DLD1 (cell line): ENCODE results near the gene CSNK2A2.

Source experiments
- in situ Hi-C: cut with HindIII; loops from 2 replicates; pipeline ENCODE4 v1.10.0; 2017; ENCODE audit warnings: low sequenced_read_pairs

The CSNK2A2 gene

DNA sequence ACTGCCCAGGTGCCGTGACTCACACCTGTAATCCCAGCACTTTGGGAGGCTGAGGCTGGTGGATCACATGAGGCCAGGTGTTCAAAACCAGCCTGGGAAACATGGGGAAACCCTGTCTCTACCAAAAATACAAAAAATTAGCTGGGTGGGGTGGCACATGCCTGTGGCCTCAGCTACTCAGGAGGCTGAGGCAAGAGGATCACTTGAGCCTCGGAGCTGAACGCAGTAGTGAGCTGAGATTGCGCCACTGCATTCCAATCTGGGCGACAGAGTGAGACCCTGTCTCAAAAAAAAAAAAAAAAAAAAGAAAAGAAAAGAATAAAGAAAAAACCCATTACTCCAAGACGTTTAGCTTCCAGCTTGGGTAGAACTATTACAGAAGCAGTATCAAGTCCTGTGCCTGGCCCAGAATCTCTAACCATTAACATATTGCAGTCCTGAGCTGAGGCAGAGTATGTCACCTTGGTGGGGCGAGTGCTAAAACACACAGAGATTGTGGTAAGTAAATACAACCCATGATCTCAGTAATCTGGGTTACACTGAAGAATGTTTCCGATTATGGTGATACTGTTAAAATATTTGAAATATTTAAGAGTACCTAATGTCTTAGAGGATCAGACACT, 45.5 kb downstream of the CSNK2A2 start:
- in situ Hi-C loops = no loop called here

DNA sequence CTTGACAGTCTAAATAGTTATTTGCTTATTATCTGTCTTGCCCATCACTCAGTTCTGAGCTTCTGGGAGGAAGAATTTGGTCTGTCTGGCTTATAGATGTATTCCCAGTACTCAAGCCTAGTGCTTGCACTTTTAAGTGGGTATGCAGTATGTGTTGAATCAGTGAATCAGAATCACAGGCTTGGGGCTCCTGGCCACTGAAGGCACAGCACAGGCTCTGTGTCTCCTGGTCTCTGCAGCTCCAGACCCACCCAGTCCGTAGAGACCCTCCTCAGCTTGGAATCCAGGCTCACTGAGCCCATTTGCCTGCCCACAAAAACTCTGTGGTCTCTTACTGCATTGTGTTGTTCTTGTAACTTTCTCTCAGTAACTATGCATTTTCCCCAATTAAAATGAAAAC, 49.4 kb downstream of the CSNK2A2 start:
- in situ Hi-C loops = no loop called here

DNA sequence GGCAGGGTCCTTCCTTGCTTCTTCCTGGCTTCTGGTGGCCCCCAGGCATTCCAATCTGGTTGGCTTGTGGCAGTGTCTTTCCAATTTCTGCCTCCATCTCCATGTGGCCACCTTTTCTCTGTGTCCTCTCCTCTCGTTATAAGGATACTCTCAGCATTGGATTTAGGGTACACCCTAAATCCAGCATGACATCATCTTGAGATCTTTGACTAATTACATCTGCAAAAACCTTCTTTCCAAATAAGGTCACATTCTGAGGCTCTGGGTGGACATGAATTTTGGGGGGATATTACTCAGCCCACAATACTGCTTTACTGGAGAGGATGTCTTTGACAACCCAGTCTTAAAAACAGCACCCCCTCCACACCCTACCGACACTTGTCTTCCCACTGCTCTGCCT, 49.8 kb downstream of the CSNK2A2 start:
- in situ Hi-C loops = no loop called here

DNA sequence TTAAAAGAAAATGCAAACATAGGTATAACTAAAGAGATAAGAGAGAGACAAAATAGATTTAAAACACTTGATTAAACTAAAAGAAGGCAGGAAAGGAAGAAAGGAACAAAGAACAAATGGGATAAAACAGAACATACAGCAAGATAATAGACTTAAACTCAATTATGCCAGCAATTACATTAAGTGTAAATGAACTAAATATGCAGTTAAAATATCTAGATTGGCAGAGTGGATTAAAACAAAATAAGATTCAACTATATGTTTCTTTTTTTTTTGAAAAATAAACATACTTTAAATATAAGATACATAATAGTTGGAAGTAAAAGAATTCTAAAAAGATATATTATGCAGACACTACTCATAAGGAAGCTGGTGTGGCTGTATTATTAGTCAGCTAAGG, 59.1 kb downstream of the CSNK2A2 start:
- in situ Hi-C loops = no loop called here

DNA sequence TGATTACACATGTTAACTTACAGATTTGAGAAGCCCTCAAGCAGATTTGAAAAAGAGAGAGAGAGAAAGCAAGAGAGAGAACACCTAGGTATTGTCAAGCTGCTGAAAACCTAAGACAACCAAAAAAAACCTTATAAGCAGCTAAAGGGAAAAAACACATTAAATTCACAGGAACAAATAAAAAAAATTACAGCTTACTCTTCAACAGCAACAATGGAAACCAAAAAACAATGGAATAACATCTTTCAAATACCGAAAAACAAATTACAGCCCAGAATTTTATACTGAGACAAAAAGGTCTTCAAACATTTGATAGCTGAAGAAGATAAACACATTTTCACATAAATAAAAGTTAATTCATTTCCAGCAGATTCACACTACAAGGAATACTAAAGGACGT, 60.3 kb downstream of the CSNK2A2 start:
- in situ Hi-C loops = no loop called here

DNA sequence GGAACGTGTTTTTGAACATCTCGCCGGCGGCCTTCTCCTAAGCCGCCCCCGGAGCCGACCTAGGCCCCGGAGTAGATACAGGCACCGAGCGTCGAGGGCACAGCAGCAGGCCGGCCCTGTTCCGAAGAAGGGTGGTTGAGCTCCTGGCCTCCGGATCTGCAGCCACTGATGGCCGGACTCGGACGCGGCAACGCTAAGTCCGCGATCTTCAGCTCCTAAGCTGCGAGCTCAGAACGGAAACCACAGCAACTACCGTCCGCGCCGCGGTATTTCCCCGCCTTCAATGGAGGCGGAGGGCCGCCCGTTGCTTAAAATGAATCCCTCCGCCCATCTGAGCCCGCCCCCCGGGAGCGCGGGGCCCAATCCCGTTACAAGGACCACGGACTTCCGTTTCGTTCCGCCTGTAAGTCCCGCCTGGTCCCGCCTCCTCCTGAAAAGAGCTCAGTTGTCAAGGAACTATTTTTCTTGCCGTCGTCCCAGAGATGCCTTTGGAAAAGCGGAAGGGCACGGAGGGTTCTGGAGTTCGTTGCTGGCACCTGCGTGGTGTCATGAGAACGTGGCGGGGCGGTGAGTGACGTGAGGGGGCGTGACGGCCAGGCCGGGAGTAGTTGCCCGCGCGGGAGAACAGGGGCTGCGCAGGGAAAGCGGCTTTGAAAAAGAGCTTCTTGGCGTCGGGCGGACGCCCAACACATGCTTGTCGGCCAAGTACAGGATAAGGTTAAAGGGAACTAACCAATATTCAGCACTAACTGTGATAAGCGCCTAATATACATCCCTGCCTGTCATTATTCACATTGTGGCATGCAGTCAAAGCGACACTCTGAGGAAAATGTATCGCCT, 68.6 kb downstream of the CSNK2A2 start, which contains the start of gene CFAP20:
Gene CFAP20, minus strand, starts transcription at position 285 of the 840 bp plus-strand sequence. Its CDS starts 266 bp downstream, at position 19.
- in situ Hi-C loops = no loop called here

DNA sequence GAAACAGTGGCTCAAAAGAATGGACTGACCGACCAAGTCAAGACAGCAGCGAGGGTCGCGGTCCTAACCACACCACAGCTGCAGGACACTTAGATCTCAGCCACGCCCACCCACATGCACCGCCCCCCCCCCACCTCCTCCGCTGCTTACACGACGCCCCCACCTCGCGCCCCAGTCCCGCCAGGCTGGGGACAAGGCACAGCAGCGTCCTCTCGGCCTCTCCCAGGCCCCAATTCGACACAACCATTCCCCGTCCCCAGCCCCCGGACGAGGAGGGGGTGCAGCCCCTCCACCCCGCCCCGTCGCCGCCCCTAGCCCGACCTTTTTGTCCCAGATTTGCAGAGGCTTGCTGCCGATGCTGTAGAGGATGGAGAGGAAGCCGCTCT, 69.2 kb downstream of the CSNK2A2 start:
- in situ Hi-C loops = no loop called here

DNA sequence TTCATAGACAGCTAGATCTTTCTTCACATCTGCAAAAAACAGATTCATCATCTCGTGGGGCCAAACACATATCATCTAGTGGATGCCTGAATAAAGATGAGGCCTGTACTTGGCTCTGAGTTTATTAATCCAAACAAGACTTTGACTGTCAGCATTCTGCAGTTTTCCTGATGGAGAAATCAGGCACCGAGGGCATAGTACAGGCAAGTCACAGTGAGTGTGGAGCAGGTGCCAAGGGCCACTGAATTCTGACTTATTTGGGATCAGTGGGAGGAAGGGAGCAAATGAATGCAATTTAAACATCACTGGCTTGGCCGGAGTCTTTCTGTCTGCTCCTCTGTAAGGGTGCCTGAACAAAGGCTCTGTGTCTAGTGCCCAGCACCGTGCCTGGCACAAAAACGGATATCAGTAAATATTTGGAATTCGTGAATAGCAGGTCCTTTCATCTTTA, 69.7 kb downstream of the CSNK2A2 start:
- in situ Hi-C loops = no loop called here

DNA sequence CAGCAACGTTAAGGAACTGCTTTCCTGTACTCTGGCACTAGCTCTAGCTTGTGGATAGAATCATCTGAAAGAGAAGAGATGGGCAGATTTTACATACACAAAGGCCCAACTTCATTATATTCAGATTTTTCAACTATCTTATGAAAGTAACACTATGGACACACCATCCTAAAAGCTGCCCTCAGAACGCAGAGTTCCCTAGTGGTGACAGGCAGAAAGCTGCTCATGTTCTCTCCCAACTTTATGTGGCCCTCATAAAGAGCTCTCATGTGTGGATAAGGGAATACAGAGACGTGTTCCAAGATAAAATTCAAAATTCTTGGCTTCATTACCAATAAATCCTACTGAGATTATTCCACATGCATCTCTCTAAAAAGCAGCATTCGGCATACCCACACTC, 70.3 kb downstream of the CSNK2A2 start:
- in situ Hi-C loops = no loop called here

DNA sequence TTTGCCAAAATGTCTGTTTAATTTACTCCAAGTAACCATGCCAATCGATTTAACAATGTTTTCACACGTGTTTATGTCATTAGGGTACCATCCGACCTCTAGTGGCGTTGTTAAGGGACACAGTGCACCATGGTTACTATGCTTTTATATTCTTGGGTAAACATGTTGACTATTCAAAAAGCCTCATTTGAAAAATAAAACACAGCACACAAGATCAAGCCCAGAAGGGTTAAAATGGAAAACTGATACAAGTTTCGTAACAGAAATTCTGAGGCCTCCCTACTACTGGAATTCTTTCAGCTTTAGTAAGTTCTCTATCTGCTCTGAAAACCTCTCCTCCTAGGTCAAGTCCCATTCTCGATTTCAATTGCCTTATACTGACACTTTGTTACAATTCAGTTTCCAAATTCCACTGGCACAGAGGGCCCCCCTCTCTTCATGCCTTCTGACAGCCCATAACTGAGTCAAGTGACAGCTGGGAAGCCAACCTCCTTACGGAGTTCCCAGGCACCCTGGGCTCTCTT, 70.8 kb downstream of the CSNK2A2 start:
- in situ Hi-C loops = no loop called here

DNA sequence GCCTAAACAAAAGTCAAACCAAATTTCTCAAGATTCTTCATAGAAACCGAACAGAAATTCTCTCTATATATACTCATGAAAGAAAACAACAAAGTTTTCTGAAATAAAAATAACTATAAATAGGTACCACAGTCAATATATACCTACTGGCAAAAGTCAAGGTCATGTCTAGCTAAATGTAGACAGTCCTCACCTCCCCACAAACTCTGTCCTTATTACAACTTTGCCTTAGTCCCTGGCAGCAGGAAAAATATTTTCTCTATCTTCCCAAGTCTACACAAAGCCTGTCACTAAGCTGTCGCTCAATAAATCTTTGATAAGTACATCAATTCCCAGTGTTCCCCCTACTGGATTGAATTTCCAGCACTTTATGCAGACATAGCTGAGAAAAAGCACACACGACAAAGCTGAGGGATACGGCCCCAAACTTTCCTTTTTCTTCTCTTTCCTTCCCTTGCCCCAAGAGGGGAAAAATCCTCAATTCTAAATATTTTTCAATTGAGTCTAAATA, 71.4 kb downstream of the CSNK2A2 start:
- in situ Hi-C loops = no loop called here

DNA sequence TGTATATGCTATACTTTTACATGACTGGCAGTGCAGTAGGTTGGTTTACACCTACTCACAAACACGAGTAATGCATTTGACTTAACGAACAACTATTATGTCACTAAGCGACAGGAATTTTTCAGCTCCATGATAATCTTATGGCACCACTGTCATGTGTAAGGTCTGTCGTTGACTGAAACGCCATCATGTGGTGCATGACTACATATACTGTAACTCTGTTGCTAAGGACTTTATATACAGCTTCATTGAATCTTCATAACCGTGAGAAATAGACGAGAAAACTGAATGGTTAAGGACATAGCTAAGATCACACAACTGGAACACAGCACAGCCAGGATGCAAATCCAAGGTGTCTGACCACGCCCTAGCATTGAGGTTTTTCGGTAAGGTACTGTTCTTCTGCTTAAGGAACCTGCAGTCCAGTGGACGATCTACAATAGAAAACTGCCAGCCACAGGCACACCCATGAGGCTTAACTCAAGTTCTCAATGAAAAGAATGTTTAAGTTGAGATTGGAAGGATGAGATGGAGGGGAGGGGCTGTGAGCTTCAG, 72.0 kb downstream of the CSNK2A2 start:
- in situ Hi-C loops = no loop called here

DNA sequence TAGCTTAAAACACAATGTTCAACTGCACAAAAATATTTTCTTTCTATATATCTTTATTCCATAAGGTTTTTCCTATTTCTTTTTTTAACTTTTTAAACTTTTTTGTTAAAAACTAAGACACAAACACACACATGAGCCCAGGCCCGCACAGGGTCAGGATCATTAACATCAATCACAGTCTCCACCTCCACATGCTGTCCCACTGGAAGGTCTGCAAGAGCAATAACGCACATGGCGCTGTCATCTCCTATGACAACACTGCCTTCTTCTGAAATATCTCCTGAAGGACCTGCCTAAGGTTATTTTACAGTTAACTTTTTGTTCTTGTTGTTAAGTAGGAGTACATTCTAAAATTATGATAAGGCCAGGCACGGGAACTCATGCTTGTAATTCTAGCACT, 72.9 kb downstream of the CSNK2A2 start:
- in situ Hi-C loops = no loop called here

DNA sequence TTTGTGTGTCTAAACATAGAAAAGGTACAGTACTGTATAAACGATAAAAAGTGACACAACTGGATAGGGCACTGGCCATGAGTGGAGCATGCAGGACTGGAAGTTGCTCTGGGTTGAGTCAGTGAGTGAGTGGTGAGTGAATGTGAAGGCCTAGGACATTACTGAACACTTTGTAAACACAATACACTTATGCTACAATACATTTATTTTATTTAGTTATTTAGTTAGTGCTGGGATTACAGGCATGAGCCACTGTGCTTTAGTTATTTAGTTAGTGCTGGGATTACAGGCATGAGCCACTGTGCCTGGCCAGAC, 73.3 kb downstream of the CSNK2A2 start:
- in situ Hi-C loops = no loop called here

DNA sequence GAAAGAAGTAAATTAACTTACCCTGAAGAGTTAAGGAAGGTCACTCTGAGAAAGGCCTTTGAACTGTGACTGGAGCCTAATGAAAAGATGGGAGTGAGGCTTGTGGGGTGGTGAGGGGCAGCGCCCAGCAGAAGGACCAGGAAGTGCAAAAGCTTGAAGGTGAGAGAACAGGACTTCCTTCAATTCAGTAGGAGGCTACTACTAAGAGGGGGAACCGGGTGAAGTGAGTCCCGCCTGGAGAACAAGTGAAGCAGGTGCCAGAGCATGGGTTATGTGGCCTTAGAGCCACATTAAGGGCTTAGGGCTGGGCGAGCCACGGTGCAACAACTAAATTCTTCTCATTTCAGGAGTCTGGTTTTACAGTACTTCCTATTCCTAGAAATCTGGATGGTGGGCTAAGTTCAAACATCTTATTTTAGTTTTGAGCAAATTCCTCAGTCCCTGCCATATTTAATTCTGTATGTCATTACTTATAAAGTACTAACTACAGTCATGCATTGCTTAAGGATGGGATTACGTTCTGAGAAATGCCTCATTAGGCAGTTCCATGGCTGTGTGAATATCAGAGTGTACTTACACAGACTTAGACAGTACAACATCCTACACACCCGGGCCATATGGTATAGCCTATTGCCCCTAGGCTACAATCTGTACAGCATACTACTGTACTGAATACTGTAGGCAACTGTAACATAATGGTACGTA, 73.9 kb downstream of the CSNK2A2 start:
- in situ Hi-C loops = no loop called here

DNA sequence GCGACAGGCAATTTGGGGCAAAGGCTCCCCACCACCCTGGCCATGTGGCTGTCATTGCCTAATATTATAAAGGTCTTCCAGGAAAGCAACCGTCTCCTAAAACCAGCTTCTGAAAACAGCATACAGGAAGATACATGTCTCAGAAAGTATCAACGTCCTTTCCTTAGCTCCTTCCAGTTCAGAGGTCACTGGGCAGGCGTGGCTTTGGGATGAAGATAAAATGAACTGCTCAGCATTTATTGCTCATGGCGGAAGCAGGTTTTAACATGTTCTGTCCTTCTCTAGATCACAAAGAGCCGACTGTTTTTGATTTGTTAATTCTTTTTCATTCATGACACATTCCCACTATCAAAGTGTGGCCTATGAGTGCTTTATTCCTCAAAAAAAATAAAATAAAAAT, 76.8 kb downstream of the CSNK2A2 start:
- in situ Hi-C loops = no loop called here

DNA sequence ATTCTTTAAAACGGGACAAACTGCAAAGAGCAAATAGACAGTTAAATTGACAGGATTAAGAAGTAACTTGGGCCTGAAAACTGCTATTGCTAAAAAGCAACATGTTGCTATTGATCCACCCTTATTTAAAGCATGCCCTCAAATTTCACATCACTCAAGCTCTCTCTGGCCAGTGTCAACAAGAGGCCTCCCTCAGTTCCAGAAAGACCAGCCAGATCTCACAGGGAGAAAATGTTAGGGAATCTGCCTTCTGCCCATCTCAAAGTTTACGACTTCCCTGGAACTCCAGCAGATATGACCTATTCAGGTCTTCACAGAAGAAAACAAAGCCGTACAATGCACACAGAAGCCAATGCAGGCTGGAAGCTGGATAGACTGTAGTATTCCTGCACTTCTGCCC, 77.7 kb downstream of the CSNK2A2 start:
- in situ Hi-C loops = no loop called here

DNA sequence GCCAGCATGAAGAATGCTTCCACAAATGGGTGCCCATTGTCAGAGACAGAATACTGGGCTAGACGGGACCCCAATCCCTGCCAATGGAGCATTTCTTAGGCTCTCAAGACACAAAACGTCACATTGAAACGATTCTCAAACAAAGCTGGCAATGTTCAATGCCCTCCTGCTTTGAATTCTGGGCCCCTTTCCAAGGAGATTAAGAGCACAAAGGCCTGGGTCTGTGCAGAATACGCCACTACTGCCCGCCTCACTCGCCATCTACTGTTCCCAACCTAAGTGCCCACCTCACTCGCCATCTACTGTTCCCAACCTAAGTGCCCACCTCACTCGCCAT, 78.4 kb downstream of the CSNK2A2 start:
- in situ Hi-C loops = no loop called here

DNA sequence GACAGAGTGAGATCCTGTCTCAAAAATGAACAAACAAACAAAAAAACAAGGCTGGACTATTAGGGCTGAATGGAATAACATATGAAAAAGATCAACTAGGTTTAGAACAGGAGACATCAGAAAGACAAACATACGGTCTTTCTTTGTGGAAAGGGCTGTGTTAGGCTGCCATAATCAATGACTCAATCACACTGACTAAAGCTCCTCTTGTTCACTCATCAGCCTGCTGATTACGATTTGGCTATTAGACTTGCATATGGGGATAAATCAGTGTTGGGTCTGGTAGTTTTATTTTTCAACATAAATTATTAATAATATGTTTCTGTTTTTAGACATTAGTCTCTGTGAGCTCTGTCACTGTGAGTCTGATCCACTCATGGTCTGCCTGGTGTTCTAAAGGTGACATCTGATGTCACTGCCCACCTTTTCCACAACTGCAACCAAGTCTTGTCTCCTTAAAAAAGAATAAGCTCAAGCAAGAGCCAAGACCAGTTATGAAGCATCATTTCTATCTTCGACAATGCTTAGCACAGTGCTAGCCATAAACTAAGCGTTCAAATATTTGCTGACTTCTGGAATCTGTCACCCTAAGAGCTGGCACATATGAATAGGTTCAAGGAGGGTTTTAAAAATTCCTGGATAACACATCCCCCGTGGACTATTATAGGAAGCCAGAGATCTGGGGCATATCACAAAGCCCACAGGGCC, 79.0 kb downstream of the CSNK2A2 start:
- in situ Hi-C loops = no loop called here

DNA sequence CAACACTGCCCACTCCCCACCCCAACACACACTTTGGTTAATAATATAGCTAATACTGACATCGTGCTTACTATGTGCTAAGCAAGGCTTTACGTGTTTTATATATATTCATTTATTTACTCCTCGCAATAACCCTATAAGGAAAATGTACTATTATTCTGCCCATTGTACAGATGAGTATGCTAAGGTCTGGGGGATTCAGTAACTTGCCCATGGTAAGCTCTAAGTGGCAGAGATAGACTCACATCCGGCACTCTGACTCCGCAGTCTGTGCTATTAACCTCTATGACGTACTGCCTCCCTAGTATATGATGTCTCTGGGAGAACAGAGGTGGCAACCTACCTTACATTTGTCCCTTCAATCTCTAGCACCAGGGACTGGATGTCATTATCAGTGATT, 81.4 kb downstream of the CSNK2A2 start:
- in situ Hi-C loops = no loop called here

DNA sequence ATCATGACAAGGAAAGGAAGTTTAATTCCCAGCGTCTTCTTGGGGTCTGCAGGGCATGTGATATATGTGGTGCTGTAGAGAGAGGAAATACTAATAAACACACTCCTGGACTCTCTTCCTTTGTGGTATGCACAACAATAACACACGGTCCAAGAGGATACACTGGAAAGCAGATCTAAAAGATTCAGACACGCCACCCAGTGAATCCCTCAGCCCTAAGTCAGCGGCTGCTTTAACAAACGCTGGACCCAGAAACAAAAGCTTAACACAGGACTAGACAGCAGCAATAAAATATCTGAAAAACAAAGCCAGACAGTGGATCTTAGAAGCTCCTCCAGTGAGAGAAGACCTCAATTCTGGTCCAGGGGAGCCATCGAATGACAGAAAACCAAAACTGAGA, 81.8 kb downstream of the CSNK2A2 start:
- in situ Hi-C loops = no loop called here
